Tibial nerve (tissue), 4 donors: Measurements from ENCODE around the gene NEO1.

Experiments
- EP300 ChIP-seq, 2 donors: sonication (generic); formaldehyde crosslinking; IDR thresholded peaks; one replicate each; pipeline ENCODE4 v1.6.1; 2017; ENCODE audit warnings: antibody characterized with exemption in 2 of 2, mild to moderate bottlenecking in 1 of 2
- POLR2A ChIP-seq, 2 donors: fragments of 450-650 bp; IDR thresholded peaks; one replicate each; pipeline ENCODE4 v1.6.1; 2017; ENCODE audit warnings: antibody characterized with exemption in 2 of 2, mild to moderate bottlenecking in 2 of 2, moderate library complexity in 2 of 2
- TF ChIP-seq, protein P1 (sequence below), 5 experiments: fragments of 200-600 bp in 3 of 5; fragments of 450-650 bp in 2 of 5; sonication (generic) in 3 of 5; IDR thresholded peaks; one replicate each; pipeline ENCODE4 v1.5.1; 2016 to 2019; ENCODE audit warnings: antibody characterized with exemption in 5 of 5, mild to moderate bottlenecking in 3 of 5, moderate library complexity in 2 of 5

DNA sequence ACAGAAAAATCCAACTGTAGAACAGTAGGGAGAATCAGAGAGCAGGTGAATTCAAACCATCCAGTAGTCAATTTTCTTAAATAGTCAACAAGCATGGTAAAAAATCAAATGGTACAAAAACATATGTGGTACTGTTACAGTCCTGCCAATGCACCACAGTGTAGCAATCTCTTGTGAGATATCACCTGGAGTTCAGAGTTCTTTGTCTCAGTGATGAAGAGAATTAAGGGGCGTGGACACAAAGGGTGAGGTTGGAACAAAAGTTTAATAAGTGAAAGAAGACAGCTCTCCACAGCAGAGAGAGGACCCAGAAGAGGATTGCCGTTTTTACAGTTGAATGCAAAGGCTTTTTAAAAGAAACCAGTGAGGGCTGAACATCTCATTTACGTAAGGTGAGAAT is 113.2 kb downstream of the NEO1 start:
- TF ChIP-seq, protein P1, sequence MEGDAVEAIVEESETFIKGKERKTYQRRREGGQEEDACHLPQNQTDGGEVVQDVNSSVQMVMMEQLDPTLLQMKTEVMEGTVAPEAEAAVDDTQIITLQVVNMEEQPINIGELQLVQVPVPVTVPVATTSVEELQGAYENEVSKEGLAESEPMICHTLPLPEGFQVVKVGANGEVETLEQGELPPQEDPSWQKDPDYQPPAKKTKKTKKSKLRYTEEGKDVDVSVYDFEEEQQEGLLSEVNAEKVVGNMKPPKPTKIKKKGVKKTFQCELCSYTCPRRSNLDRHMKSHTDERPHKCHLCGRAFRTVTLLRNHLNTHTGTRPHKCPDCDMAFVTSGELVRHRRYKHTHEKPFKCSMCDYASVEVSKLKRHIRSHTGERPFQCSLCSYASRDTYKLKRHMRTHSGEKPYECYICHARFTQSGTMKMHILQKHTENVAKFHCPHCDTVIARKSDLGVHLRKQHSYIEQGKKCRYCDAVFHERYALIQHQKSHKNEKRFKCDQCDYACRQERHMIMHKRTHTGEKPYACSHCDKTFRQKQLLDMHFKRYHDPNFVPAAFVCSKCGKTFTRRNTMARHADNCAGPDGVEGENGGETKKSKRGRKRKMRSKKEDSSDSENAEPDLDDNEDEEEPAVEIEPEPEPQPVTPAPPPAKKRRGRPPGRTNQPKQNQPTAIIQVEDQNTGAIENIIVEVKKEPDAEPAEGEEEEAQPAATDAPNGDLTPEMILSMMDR (IDR thresholded peaks at IDR 0.05): no peak
- TF ChIP-seq POLR2A (IDR thresholded peaks at IDR 0.05): no peak
- TF ChIP-seq EP300 (IDR thresholded peaks at IDR 0.05): no peak
